Memory B cell (primary cell): ENCODE data around the gene PTPA.

ENCODE experiments used
- ATAC-seq: fragments of 150-1000 bp; cut with Tn5 transposase; 2 replicates; pipeline ENCODE4 v1.10.0; 2021; ENCODE audit warnings: low read depth, mild to moderate bottlenecking, moderate library complexity
- DNase-seq, 2 donors: peaks; one replicate each; pipeline ENCODE4 v3.0.0; 2022; ENCODE audit warnings: low spot score in 2 of 2
- H3K27ac Mint-ChIP-seq: one replicate; pipeline ENCODE4 v1.8.0; 2022; ENCODE audit warnings: mild to moderate bottlenecking, moderate library complexity, mixed read lengths
- H3K27me3 Mint-ChIP-seq: one replicate; pipeline ENCODE4 v1.8.0; 2022; ENCODE audit warnings: mixed read lengths
- H3K36me3 Mint-ChIP-seq: one replicate; pipeline ENCODE4 v1.8.0; 2022; ENCODE audit warnings: mild to moderate bottlenecking, mixed read lengths
- H3K4me1 Mint-ChIP-seq: one replicate; pipeline ENCODE4 v1.8.0; 2022; ENCODE audit warnings: mixed read lengths
- H3K4me3 Mint-ChIP-seq: one replicate; pipeline ENCODE4 v1.8.0; 2022; ENCODE audit warnings: mild to moderate bottlenecking, moderate library complexity, mixed read lengths
- H3K9me3 Mint-ChIP-seq: one replicate; pipeline ENCODE4 v1.8.0; 2022; ENCODE audit warnings: mixed read lengths

The PTPA gene

GRCh38 chr9:129110740-129111527 lies at the start of gene PTPA, which contains the start of gene CRAT:
TSS of gene PTPA (plus strand) at chr9:129111415. CDS start at chr9:129111601, 186 bp downstream.
TSS of gene CRAT (minus strand) at chr9:129110793. CDS start at chr9:129110509, 284 bp downstream.
- peak; percentile 85 to 92 for DNase-seq
- H3K4me1 Mint-ChIP-seq = peaks cover 10% of the 10 kb centered on the region

DNA sequence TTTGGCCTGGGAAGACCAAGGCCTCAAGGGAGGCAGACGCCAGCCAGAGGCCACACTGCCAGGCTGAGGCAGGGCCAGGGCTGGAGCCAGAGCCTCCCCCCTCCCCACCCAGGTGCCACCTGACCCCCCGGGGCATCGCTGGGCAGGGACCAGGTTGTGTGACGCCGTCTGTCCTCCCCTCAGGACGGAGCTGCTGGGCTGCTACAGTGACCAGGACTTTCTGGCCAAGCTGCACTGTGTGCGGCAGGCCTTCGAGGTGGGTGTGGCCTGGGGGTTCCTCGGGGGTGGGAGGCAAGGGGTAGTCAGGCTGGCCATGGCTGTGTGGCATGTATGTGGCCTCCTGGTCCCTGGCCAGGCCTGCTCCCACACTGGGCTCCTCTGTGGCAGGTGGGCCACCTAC lies 48.2 kb upstream of the PTPA start:
- Mint-ChIP-seq H3K27me3 (no peaks in the 10 kb centered on the region), H3K4me1 (no peaks in the 10 kb centered on the region), H3K4me3 (no peak overlapping the region), H3K9me3 (no peaks in the 10 kb centered on the region), H3K36me3 (peaks cover 12% of the 10 kb centered on the region), H3K27ac (no peak overlapping the region)
- ATAC-seq (no peak), DNase-seq (no peak)

More at GRCh38 chr9:129110740-129111527, at the start of gene PTPA, which contains the start of gene CRAT:
- Mint-ChIP-seq H3K9me3 (no peaks in the 10 kb centered on the region), H3K36me3 (no peaks in the 10 kb centered on the region), H3K27me3 (no peaks in the 10 kb centered on the region), H3K27ac (peak within 1 kb of the TSS; percentile 91), H3K4me3 (peak within 1 kb of the TSS; percentile 92)
- ATAC-seq = peak; percentile 84

DNA sequence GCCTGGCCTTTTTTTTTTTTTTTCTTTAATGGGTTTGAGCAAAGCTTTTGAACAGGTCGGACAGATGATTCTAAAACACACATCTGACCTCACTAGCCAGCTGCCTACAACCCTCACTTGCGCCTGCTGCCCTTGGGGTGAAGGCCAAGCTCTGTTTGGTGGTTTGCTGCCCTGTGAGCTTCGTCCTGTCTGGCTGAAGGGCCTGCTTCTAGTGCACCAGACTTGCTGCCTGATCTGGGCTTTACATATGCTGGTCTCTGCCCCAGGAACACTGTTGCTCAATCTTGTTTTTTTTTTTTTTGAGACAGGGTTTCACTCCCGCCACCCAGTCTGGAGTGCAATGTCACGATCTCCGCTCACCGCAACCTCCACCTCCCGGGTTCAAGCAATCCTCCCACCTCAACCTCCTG lies 46.7 kb upstream of the PTPA start:
- H3K27me3 Mint-ChIP-seq = no peaks in the 10 kb centered on the region
- H3K4me1 Mint-ChIP-seq = peaks cover 9% of the 10 kb centered on the region
- H3K27ac Mint-ChIP-seq = no peak overlapping the region
- DNase-seq (no peak), ATAC-seq (no peak)
- no peaks in the 10 kb centered on the region for H3K9me3 Mint-ChIP-seq
- H3K4me3 Mint-ChIP-seq = no peak overlapping the region
- peaks cover 8% of the 10 kb centered on the region for H3K36me3 Mint-ChIP-seq

DNA sequence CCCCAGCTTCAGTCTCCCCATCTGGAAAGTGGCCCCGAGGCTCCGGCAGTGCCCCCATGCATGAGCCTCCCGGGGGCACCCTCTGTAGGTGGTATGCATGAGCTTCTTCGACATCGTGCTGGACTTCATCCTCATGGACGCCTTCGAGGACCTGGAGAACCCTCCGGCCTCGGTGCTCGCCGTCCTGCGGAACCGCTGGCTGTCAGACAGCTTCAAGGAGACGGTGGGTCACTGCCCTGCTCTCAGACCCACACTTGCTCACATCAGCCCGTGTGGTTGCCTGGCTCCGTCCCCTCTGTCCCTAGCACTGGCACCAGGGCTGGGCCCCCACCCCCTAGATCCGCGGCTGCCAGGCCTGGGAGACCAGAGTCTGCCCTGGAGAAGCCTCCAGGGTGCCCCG lies 43.1 kb upstream of the PTPA start:
- Mint-ChIP-seq H3K36me3 (peaks cover 8% of the 10 kb centered on the region), H3K4me3 (no peak overlapping the region), H3K27me3 (no peaks in the 10 kb centered on the region), H3K27ac (no peak overlapping the region), H3K9me3 (no peaks in the 10 kb centered on the region), H3K4me1 (peaks cover 11% of the 10 kb centered on the region)
- DNase-seq = no peak
- no peak for ATAC-seq

GRCh38 chr9:129068990-129069861 lies 42.0 kb upstream of the PTPA start:
- peak overlapping the region; percentile 78 for H3K4me3 Mint-ChIP-seq
- DNase-seq (peak; percentile 70 to 71), ATAC-seq (peak; percentile 100)
- no peaks in the 10 kb centered on the region for H3K9me3 Mint-ChIP-seq
- H3K27me3 Mint-ChIP-seq = no peaks in the 10 kb centered on the region
- peaks cover 11% of the 10 kb centered on the region for H3K4me1 Mint-ChIP-seq
- H3K36me3 Mint-ChIP-seq = peaks cover 4% of the 10 kb centered on the region
- H3K27ac Mint-ChIP-seq = peak overlapping the region; percentile 92

GRCh38 chr9:129069862-129070641 lies 41.2 kb upstream of the PTPA start:
- peak overlapping the region; percentile 92 for H3K27ac Mint-ChIP-seq
- ATAC-seq (no peak), DNase-seq (no peak)
- no peak overlapping the region for H3K4me3 Mint-ChIP-seq
- H3K36me3 Mint-ChIP-seq = peaks cover 4% of the 10 kb centered on the region
- no peaks in the 10 kb centered on the region for H3K9me3 Mint-ChIP-seq
- H3K27me3 Mint-ChIP-seq = no peaks in the 10 kb centered on the region
- H3K4me1 Mint-ChIP-seq = peaks cover 11% of the 10 kb centered on the region

DNA sequence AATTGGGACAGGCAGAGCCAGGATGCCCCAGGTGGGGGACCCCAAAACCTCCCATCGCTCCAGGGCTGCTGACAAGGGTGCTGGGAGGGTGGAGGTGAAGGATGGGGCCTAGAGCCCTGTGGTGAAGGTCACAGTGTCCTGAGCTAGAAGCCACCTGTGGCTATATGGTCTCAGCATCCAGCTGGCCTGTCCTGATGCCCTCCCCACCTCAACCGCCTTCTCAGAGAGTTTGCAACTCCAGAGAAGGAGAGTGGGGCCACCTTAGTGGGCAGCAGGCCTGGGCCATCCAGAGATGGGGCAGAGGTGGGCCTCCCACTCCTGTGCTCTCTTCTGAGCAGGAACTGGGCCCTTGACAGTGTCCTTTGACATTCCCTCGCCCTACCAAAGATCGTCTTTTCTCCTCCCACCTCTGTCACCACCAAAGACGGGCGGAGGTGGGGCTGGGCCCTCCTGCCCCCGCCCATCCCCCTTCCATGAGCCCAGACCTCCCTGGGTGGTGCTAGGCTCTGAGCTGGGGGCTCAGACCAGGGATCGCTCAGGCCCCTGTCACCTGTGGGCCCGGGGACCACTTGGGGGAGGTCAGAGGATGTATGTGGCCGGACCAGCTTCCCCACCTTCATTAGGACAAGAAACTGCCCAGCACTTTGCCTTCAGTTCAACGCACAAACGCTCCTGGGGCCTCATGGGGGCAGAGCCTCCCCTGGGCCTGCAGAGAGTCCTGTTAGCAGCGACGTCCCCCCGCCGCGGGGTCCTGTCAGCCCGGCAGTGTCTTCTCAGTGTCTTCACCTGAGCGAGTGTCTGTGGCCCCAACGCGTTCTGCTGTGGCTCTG lies 40.3 kb upstream of the PTPA start:
- Mint-ChIP-seq H3K36me3 (no peaks in the 10 kb centered on the region), H3K9me3 (no peaks in the 10 kb centered on the region), H3K27me3 (no peaks in the 10 kb centered on the region), H3K4me3 (no peak overlapping the region), H3K27ac (no peak overlapping the region), H3K4me1 (peaks cover 11% of the 10 kb centered on the region)
- ATAC-seq = no peak
- DNase-seq = no peak

- Mint-ChIP-seq H3K27me3 (no peaks in the 10 kb centered on the region), H3K36me3 (no peaks in the 10 kb centered on the region), H3K4me3 (no peak overlapping the region), H3K4me1 (peaks cover 11% of the 10 kb centered on the region), H3K27ac (no peak overlapping the region), H3K9me3 (no peaks in the 10 kb centered on the region)
- no peak for ATAC-seq
- no peak for DNase-seq
Observed at GRCh38 chr9:129071526-129072126, 39.6 kb upstream of the PTPA start.

- no peaks in the 10 kb centered on the region for H3K27me3 Mint-ChIP-seq
- no peak overlapping the region for H3K4me3 Mint-ChIP-seq
- H3K27ac Mint-ChIP-seq = no peak overlapping the region
- H3K4me1 Mint-ChIP-seq = peaks cover 11% of the 10 kb centered on the region
- H3K9me3 Mint-ChIP-seq = no peaks in the 10 kb centered on the region
- no peaks in the 10 kb centered on the region for H3K36me3 Mint-ChIP-seq
- no peak for ATAC-seq
- DNase-seq = no peak
Observed at GRCh38 chr9:129072171-129072570, 39.0 kb upstream of the PTPA start.

DNA sequence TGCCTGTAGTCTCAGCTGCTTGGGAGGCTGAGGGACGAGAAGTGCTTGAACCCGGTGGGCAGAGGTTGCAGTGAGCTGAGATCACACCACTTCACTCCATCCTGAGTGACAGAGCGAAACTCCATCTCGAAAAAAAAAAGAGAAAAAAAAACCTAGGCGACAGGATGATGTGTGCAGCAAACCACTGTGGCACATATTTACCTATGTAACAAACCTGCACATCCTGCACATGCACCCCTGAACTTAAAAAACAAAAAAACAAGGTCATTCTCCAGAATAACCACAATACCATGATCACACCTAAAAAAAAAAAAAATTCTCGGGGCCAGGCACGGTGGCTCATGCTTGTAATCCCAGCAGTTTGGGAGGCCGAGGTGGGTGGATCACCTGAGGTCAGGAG lies 37.8 kb upstream of the PTPA start:
- Mint-ChIP-seq H3K27ac (no peak overlapping the region), H3K4me1 (peaks cover 11% of the 10 kb centered on the region), H3K4me3 (no peak overlapping the region), H3K36me3 (no peaks in the 10 kb centered on the region), H3K9me3 (no peaks in the 10 kb centered on the region), H3K27me3 (no peaks in the 10 kb centered on the region)
- no peak for ATAC-seq
- DNase-seq = no peak

GRCh38 chr9:129074106-129074505 lies 37.1 kb upstream of the PTPA start:
- Mint-ChIP-seq H3K27ac (no peak overlapping the region), H3K4me1 (peaks cover 9% of the 10 kb centered on the region), H3K27me3 (no peaks in the 10 kb centered on the region), H3K36me3 (no peaks in the 10 kb centered on the region), H3K9me3 (no peaks in the 10 kb centered on the region), H3K4me3 (no peak overlapping the region)
- ATAC-seq (no peak), DNase-seq (no peak)

DNA sequence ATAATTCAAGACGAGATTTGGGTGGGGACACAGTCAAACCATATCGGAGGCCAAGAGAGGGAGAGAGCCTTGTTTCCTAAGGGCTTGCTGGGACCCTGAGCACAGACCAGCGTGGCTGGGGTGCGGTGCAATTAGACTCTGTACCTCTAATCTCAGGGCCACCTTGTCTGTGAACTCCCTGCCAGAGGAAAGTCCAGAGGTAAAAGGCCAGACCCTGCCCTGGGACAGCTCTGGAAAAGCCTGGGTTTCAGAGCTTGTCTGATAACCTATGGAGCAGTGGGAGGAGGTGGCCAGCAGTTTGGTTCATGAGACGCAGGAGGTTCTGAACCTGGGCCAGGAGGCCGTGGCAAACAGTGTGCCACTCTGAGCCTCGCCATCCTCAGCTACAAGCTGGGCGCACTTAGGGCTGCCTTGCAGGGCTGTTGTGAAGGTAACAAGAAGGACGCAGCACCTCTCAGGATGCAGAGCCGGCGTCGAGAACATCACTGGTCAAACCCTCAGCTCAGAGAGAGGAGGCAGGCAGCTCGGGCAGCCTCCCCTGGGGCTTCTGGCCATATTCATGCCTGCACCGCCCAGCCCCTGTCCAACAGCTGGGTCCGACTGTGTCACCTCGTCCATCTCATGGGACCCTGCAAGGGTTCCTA lies 35.1 kb upstream of the PTPA start:
- H3K27me3 Mint-ChIP-seq = no peaks in the 10 kb centered on the region
- peaks cover 6% of the 10 kb centered on the region for H3K4me1 Mint-ChIP-seq
- ATAC-seq (no peak), DNase-seq (no peak)
- no peaks in the 10 kb centered on the region for H3K36me3 Mint-ChIP-seq
- no peak overlapping the region for H3K27ac Mint-ChIP-seq
- H3K9me3 Mint-ChIP-seq = no peaks in the 10 kb centered on the region
- no peak overlapping the region for H3K4me3 Mint-ChIP-seq
